Fibroblast of mammary gland (primary cell): ENCODE measurements around the gene AP3D1.

Source experiments
- DNase-seq: peaks from one replicate; pipeline ENCODE4 v3.0.0-alpha.2; 2010; ENCODE audit warnings: low read depth
- H3K4me3 ChIP-seq: 2 replicates; pipeline ENCODE4 v1.5.1; 2011; ENCODE audit warnings: low read depth, mild to moderate bottlenecking, low read length, moderate library complexity; ENCODE audit not compliant: control insufficient read depth
- CTCF ChIP-seq: conservative IDR thresholded peaks from 2 replicates; pipeline ENCODE4 v1.5.1; 2011; ENCODE audit warnings: low read depth, low read length, inconsistent platforms; ENCODE audit not compliant: control insufficient read depth, insufficient read depth

AP3D1 gene

GRCh38 chr19:2064788-2065524, 86.4 kb downstream of the AP3D1 start:
- DNase-seq, result no peak
- TF ChIP-seq CTCF, result no peak
- no peak overlapping the region for H3K4me3 ChIP-seq

- no peak for DNase-seq
These were observed 87.0 kb downstream of the AP3D1 start for GRCh38 chr19:2064395-2064787.

GRCh38 chr19:2063824-2064223, 87.5 kb downstream of the AP3D1 start:
- H3K4me3 ChIP-seq, result no peak overlapping the region

More at GRCh38 chr19:2064395-2064787, 87.0 kb downstream of the AP3D1 start:
- H3K4me3 ChIP-seq, result no peak overlapping the region
- no peak for TF ChIP-seq CTCF

GRCh38 chr19:2062770-2063169, 88.6 kb downstream of the AP3D1 start:
- DNase-seq, result no peak
- H3K4me3 ChIP-seq, result no peak overlapping the region
- no peak for TF ChIP-seq CTCF

More at GRCh38 chr19:2063824-2064223, 87.5 kb downstream of the AP3D1 start:
- no peak for TF ChIP-seq CTCF
- DNase-seq, result no peak

GRCh38 chr19:2062389-2062729, 89.0 kb downstream of the AP3D1 start:
- no peak overlapping the region for H3K4me3 ChIP-seq
- DNase-seq, result no peak
- no peak for TF ChIP-seq CTCF

GRCh38 chr19:2061495-2062388, 89.6 kb downstream of the AP3D1 start:
- DNase-seq, result peak; percentile 96
- H3K4me3 ChIP-seq, result peak overlapping the region; percentile 56
- TF ChIP-seq CTCF, result no peak
